OCI-M1 (cell line): ENCODE measurements around the gene FTO.

Source experiments
- DNase-seq: peaks from one replicate; lab custom pipeline; 2025; lab: John Stamatoyannopoulos, UW

FTO gene

DNA sequence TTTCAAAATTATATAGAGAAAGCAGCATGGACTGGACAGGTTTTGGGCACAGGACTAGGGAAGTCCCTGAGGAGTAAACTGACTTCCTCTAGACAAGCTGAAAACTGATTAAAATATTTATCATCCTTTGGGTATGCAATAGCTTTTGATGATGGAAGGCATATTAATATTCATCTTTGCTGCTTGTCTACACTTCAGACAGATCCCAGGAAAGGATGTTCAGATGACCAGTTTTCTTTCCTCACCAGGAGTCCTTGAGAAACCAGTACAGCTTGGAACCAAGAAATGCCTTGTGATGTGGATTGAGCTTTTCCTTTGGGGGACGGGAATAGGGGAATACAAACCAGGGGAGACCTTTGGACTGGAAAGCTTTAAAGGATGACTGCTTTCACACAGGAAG is 195.5 kb downstream of the FTO start:
- DNase-seq, result no peak

- DNase-seq, result no peak
These were observed 196.7 kb downstream of the FTO start for GRCh38 chr16:53900667-53901066.

DNA sequence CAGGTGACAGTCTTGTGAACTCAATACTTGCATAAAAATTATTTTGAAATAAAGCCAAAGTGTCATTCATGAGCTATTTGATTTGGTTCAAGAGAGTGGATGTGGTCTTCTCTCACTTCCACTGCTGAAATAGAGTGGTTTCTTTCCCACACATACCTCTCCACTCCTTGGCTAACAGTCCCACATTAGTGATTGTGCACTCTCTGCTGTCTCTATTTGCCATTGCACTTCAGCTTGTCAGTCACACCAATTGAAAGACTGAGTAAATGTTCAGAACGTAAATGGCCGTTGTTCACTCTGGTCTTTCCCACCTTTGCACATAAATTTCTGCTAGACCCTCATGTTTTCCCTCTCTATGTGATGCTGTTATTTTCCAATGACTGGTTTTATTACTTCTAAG is 197.5 kb downstream of the FTO start:
- DNase-seq, result no peak

DNA sequence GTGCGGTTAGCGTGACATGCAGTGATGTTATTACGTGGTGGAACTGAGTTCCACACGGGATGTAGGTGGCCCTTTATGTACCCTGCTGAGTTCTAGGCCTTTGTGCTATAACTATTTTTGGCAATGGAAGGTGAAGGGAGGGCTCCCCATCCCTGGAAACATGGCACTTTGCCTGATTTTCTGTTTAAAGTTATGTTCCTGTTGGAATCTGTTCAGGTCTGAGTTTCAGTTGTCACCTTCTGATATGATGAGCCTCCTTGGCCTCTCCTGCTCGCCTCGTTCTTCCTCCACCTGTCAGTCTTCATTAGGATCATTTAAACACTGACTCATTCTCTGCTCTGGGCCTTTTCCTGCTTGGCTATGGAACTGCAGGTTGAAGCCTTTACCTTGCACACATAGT is 200.6 kb downstream of the FTO start:
- no peak for DNase-seq

GRCh38 chr16:53905028-53905427 is 201.1 kb downstream of the FTO start:
- DNase-seq, result no peak

DNA sequence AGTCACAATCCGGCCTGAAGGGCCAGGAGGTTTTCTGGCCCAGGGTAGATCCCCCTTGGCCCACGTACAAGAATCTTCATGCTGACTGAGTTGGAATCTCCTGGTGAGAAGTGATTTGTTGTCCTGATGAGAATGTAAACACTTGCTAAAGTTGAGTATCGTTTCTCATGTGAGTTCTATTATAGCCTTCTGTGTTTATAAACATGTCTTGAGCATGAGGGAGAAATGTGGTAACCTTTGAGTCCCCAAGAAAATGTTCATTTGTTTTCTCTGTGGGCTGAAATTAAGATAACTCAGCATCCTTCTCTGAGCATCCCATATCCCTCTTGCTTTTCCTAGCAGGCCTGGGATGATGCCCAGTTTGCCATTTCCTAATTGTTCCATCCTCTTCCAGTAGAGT is 204.8 kb downstream of the FTO start:
- DNase-seq, result no peak

DNA sequence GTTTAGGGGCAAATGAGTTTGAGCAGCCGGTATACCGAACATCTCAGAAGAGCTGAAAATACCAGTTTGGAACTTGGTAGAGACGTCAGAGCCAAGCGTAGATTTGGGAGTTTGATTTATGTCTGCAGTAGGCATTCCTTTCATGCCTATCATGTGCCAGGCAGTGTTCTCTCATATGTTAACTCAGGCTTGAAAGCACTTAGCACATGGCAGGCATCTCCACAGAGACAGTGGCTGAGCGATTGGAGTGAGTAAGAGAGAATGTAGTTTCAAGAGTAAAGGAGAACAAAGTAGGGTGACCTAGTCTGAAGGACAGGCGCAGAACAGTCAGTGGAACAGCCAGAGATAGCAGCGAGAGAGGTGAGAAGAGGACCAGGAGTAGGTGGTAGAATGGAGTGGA is 207.0 kb downstream of the FTO start:
- DNase-seq, result no peak

GRCh38 chr16:53911513-53911912 is 207.6 kb downstream of the FTO start:
- DNase-seq, result no peak

DNA sequence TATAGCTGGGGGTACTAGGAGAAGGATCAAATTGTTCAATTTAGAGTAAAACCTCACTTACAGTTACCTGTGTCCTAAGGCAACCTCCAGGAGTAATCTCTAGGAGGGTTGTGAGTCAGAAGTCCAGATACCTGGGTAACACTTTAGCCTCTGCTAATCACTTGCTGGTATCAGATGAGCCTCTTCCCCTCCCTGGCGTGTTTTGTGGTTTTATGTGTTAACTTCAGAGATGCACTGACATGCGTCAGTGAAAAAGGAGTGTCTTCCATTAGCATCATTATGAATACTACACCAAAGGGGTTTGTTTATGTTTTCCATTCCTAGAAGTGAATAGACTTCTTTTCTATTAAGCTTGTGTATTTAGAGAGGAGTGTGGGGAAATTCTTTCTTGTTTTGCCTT is 208.2 kb downstream of the FTO start:
- DNase-seq, result peak; percentile 21

- DNase-seq, result peak; percentile 29
These were observed 209.3 kb downstream of the FTO start for GRCh38 chr16:53913099-53913870.

DNA sequence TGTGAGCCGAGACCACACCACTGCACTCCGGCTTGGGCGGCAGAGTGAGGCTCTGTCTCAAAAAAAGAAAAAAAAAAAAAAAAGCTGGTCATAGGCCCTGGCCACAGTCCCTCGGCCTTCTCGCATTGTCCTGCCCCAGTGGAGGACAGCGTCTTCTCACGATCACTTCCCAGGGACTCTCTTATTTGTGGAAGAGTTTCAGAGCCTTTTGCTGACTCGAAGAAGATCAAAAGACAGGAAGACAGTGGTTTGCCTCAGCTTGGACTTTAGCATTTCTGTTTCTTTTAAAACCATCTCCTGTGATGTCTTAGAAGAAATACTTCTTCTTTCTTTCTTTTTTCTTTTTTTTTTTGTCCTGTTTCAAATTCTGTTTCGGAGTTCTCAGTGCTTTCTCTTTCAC is 210.0 kb downstream of the FTO start:
- DNase-seq, result no peak

GRCh38 chr16:53914736-53915135 is 210.8 kb downstream of the FTO start:
- no peak for DNase-seq

- DNase-seq, result no peak
These were observed 211.7 kb downstream of the FTO start for GRCh38 chr16:53915452-53916160.

DNA sequence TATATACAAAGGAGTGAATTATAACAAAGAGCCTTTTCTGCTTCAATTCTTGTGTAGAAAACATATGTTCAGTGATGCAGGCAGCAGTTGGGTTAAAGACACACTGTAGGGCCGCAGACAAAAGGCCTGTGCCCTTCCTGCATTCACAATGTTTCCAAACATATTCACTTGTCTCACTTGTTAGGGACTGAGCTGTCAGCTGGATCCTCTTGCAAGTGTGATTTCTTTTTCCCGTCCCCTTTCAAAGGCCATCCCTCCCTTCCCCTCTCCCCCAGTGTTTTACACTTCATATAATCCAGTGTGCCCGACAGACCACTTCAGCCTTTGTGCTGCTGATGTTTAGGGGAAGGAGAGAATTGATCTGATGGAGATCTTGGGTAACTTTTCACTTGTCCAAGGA is 217.0 kb downstream of the FTO start:
- no peak for DNase-seq

DNA sequence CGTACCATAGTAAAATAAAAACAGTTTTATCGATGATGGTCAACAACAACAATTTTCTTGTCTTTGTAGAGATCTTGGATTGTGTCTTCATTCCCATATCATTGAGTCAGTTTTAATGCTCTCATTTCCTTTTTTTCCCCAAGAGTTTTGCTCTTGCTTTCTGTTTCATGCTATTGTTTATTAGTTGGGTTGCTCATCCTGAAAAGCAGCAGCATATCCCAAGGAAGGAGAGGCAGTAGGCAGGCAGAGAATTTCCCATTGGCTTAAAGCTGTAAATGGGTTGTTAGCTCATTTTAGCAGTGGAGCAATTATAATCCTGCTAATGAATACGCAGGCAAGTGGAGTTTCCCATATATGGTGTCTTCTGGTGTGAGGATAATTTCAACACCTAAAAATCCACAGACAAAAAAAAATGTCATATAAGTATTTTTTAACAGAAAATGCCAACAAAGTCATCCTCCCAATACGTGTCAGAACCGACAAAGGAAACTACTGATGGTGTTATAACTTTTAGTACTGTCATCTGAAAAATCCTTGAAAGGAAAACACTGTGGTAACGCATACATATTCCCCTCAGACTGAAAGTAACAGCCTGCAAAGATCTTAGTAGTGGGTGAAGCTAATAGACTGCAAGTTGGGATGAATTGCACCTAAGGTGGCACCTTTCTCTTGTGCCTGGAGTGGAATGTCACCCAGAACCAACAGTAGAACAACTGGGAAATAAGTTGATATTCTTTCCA is 218.3 kb downstream of the FTO start:
- DNase-seq, result no peak

GRCh38 chr16:53922807-53923571 is 219.0 kb downstream of the FTO start:
- DNase-seq, result no peak

GRCh38 chr16:53924331-53925106 is 220.6 kb downstream of the FTO start:
- DNase-seq, result peak; percentile 0

GRCh38 chr16:53925107-53925410 is 221.1 kb downstream of the FTO start:
- DNase-seq, result no peak

GRCh38 chr16:53925526-53925925 is 221.6 kb downstream of the FTO start:
- DNase-seq, result no peak

DNA sequence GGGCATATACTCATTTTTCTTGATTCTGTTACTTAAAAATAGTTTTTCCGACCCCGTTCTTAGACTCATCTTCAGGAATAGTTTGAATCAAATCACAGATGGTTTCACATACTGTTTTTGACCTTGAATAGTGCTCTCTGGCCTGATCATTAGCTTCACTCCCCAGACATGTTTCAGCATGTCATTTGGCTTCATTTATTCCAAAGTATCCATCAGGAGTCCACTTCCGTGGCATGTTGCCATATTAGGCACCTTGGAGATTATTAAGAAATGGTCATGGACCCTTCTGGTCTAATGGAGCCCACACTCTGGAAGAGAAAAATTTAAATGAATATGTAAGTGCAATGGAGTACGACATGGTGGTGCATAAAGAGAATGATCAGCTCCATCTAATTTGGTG is 222.3 kb downstream of the FTO start:
- DNase-seq, result no peak

DNA sequence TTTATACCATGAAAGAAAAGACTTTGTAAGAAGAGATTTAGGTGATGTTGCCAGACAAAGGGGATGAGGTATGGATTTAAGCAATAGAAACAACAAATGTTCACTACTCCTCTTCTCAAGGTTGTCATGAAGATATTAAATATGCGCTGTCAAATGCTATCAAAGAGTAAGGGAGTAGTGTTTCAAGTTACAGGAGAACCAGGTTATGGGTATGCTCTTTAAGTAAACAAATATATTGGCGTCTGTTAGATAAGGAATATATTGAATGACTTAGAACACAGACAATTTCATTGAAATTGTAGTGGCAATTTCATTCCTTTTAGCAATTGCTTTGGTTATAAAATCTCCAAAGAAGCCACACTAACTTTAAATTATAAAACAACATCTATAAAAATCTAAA is 229.0 kb downstream of the FTO start:
- DNase-seq, result no peak

GRCh38 chr16:53933407-53933806 is 229.5 kb downstream of the FTO start:
- no peak for DNase-seq
